ENCODE data around the gene HS1BP3. TPM values are rescaled to one million over a fixed set of nuclear protein-coding genes. Genes with fewer than 3 reads are reported as not detected.

HS1BP3 gene
- total RNA-seq, 1 experiment from 2014 or later, result 16.2 TPM

DNA sequence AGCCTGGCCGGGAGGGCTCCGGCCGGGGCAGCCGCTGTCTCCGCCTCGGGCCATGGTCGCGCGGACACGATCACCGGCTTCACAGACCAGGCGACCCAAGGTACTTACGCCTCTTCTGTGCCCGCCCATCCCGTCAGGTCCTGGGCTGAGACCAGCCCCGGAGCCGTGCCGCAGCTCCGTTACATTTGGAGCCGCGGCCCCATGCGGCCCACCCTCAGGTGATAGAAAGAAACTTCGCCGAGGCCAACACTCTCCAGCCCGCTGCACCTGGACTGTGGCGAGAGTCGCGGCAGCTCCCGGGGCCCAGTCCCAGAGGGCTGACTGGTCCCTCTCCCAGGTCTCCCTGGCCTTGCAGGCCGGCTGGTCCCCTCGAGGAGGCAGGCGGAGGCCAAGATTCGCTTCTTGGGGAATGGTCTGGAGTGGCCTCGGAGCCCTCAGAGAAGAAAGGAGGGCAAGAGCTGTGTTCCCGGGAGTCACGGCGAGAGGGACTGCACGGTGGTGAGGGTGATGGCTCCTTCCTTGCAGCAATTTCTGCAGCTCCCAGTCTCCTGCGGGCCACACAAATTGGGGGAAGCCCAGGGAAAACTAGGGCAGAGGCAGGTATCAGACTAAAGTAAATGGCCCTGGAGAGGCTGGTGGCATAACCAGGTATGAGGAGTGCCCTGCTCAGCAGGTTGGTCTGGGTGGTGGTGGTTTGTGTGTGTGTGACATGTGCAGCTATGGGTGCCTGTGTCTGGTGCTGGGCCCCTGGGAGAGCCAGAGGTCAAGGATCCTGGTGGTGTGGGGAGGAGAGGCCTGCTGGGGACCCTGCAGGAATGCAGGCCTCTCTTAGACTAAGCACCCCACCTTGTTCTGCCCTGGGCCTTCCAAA, 16.9 kb upstream of the HS1BP3 start:
- H3K79me2 ChIP-seq (ENCODE audit: low read depth), result no peaks in the 10 kb centered on the region
- H3K9me3 ChIP-seq (ENCODE audit: insufficient read depth, low read depth), result no peaks in the 10 kb centered on the region
- no peak overlapping the region for H3K4me2 ChIP-seq
- H4K20me1 ChIP-seq (ENCODE audit: insufficient read depth), result no peaks in the 10 kb centered on the region
- H3K27me3 ChIP-seq (ENCODE audit: insufficient read depth, low read depth), result 0 out of 2 replicates have a peak, but pooled peaks cover 14% of the 10 kb centered on the region
- no peak overlapping the region for H3K4me3 ChIP-seq
- no peaks in the 10 kb centered on the region for H3F3A ChIP-seq (ENCODE audit: insufficient read depth, low read depth)
- H2AFZ ChIP-seq, result no peak overlapping the region
- ChIA-PET POLR2A (ENCODE audit: unreplicated experiment) (no interaction called here), CTCF (no interaction called here)
- intact Hi-C loops (cut with micrococcal nuclease; ENCODE audit: unreplicated experiment), result no loop called here
- H3K27ac ChIP-seq, result no peak overlapping the region
- H3K36me3 ChIP-seq (ENCODE audit: low read depth), result no peaks in the 10 kb centered on the region
- no peaks in the 10 kb centered on the region for H3K4me1 ChIP-seq (replicated peaks; ENCODE audit: insufficient read depth)
- TF ChIP-seq, protein P1, sequence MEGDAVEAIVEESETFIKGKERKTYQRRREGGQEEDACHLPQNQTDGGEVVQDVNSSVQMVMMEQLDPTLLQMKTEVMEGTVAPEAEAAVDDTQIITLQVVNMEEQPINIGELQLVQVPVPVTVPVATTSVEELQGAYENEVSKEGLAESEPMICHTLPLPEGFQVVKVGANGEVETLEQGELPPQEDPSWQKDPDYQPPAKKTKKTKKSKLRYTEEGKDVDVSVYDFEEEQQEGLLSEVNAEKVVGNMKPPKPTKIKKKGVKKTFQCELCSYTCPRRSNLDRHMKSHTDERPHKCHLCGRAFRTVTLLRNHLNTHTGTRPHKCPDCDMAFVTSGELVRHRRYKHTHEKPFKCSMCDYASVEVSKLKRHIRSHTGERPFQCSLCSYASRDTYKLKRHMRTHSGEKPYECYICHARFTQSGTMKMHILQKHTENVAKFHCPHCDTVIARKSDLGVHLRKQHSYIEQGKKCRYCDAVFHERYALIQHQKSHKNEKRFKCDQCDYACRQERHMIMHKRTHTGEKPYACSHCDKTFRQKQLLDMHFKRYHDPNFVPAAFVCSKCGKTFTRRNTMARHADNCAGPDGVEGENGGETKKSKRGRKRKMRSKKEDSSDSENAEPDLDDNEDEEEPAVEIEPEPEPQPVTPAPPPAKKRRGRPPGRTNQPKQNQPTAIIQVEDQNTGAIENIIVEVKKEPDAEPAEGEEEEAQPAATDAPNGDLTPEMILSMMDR (conservative IDR thresholded peaks at IDR 0.05), result no peak
- TF ChIP-seq EZH2 (IDR thresholded peaks at IDR 0.05; ENCODE audit: low read depth), result no peak
- DNase-seq, result no peak
- no TSS peak for BruUV-seq (replicated peaks)
- no peaks in the 10 kb centered on the region for H3K9me2 ChIP-seq (ENCODE audit: insufficient read depth)

DNA sequence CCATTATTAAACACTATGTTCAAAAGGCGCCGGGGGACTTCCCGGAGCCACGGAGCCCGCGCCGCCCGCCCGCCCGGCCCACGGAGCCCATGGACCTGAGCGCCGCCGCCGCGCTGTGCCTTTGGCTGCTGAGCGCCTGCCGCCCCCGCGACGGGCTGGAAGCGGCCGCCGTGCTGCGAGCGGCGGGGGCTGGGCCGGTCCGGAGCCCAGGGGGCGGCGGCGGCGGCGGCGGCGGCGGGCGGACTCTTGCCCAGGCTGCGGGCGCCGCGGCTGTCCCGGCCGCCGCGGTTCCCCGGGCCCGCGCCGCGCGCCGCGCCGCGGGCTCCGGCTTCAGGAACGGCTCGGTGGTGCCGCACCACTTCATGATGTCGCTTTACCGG, 16.2 kb upstream of the HS1BP3 start:
- H3K9me2 ChIP-seq (ENCODE audit: insufficient read depth), result no peaks in the 10 kb centered on the region
- no peak overlapping the region for H3K27ac ChIP-seq
- H3K36me3 ChIP-seq (ENCODE audit: low read depth), result no peaks in the 10 kb centered on the region
- no peak overlapping the region for H3K4me3 ChIP-seq
- H4K20me1 ChIP-seq (ENCODE audit: insufficient read depth), result no peaks in the 10 kb centered on the region
- intact Hi-C loops (cut with micrococcal nuclease; ENCODE audit: unreplicated experiment), result no loop called here
- DNase-seq, result no peak
- no peaks in the 10 kb centered on the region for H3K79me2 ChIP-seq (ENCODE audit: low read depth)
- TF ChIP-seq, protein P1 (conservative IDR thresholded peaks at IDR 0.05), result no peak
- no peak for TF ChIP-seq EZH2 (IDR thresholded peaks at IDR 0.05; ENCODE audit: low read depth)
- CTCF ChIA-PET, result no interaction called here
- POLR2A ChIA-PET (ENCODE audit: unreplicated experiment), result no interaction called here
- no peak overlapping the region for H2AFZ ChIP-seq
- H3K27me3 ChIP-seq (ENCODE audit: insufficient read depth, low read depth), result 0 out of 2 replicates have a peak, but pooled peaks cover 14% of the 10 kb centered on the region
- no peaks in the 10 kb centered on the region for H3F3A ChIP-seq (ENCODE audit: insufficient read depth, low read depth)
- no TSS peak for BruUV-seq (replicated peaks)
- H3K4me2 ChIP-seq, result no peak overlapping the region
- no peaks in the 10 kb centered on the region for H3K4me1 ChIP-seq (replicated peaks; ENCODE audit: insufficient read depth)
- H3K9me3 ChIP-seq (ENCODE audit: insufficient read depth, low read depth), result no peaks in the 10 kb centered on the region

DNA sequence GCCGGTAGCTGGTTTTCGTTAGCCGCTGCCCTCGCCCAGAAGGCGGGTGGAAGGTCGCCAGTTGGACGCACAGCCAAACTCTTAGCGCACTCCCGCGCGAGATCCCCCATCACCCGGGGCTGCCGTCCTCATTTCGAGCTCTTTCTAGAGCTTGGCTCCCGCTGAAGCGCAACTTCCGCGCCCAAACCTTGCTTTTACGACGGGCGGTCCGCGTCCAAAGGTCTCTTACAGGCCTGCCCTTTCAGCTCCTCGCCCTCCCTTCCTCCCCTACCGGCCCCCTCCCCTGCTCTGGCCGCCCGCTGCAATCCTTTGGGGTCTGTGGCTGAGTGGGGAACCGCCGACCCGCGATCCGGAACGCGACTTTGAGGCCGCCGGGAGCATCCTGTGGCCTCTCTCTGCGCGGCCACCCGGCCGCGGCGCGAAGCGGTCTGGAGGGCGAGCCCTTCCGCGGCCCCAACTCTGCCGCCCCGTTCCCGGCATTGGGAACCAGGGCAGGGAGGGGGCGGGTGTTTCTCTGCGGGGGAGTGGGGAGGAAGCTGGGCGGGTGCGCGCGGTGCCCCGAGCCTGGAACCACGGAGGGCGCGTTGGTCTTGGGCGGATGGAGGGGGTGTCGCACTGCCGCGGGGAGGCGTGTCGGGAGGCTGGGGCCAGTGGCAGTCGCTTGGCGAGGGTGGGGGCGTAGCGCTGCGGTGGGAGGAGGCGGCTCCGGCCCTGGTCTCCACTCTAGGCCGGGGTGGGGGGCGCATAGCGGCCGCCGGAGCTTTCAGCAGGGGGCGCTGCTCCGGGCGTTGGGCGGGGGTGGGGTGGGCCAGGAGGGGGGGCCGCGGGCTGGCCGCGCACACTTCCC, 15.6 kb upstream of the HS1BP3 start, which contains the start of gene GDF7:
TSS of gene GDF7 (plus strand) at position 841 of the 847 bp plus-strand sequence. CDS start 96 bp downstream, outside the sequence.
- DNase-seq, result no peak
- no TSS peak for BruUV-seq (replicated peaks)

More for the DNA sequence above, 15.6 kb upstream of the HS1BP3 start, which contains the start of gene GDF7:
- Histone ChIP-seq H3K9me3 (ENCODE audit: insufficient read depth, low read depth) (no peaks in the 10 kb centered on the region), H3F3A (ENCODE audit: insufficient read depth, low read depth) (no peaks in the 10 kb centered on the region), H3K4me1 (replicated peaks; ENCODE audit: insufficient read depth) (peaks cover 2% of the 10 kb centered on the region), H3K27ac (no peak within 1 kb of the TSS), H3K4me3 (no peak within 1 kb of the TSS), H3K79me2 (ENCODE audit: low read depth) (no peaks in the 10 kb centered on the region), H3K4me2 (no peak within 1 kb of the TSS), H3K27me3 (ENCODE audit: insufficient read depth, low read depth) (0 out of 2 replicates have a peak, but pooled peaks cover 14% of the 10 kb centered on the region), H2AFZ (no peak within 1 kb of the TSS), H3K36me3 (ENCODE audit: low read depth) (no peaks in the 10 kb centered on the region), H3K9me2 (ENCODE audit: insufficient read depth) (no peaks in the 10 kb centered on the region), H4K20me1 (ENCODE audit: insufficient read depth) (no peaks in the 10 kb centered on the region)
- ChIA-PET POLR2A (ENCODE audit: unreplicated experiment) (no interaction called here), CTCF (no interaction called here)
- intact Hi-C loops (cut with micrococcal nuclease; ENCODE audit: unreplicated experiment), result no loop called here
- no peak for TF ChIP-seq EZH2 (IDR thresholded peaks at IDR 0.05; ENCODE audit: low read depth)

Measured in PC-9 (cell line).